ENCODE results near the gene MUC5B. TPM values are rescaled to one million over a fixed set of nuclear protein-coding genes. Genes with fewer than 3 reads are reported as not detected.

The MUC5B gene
- total and polyA plus RNA-seq, 4 donors = 0.17 to 0.95 (median 0.50) TPM; not detected in 1

DNA sequence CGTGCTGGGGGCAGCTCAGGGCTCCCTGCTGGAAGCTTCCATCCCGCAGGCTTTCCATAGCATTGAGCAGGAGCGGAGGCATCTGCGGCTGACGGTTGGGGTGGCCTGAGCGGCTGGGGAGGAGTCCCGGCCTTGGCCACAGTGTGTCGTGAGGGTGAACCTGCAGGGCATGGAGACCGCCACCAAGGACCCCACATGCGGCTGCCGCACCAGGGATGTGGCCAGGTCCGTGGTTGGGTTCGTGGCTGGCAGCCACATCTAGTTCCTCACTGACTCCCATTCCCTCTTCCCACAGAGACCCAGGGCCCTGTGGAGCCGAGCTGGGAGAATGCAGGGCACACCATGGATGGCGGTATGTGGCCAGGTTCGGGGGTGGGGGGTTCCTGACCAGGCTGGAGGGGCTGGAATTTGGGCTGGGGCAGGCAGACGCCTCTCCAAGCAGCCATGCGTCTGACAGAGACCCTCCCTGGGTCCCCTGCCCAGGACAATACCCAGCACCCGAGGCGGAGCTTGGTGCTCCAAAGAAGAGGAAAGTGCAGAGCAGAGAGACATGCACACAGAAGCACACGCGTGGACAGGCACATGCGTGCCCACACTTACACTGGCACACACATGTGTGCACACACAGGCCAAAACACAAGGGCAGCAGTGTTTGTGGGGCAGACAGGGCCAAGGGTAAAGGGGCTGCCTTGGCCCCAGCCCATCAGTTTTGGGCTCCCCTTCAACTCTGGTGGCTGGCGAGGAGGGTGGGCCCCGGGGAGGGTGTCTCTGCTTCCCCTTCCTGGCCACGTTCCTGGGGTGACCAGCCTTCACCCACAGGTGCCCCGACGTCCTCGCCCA is 2.7 kb downstream of the MUC5B start (continued):
- no peak for TF ChIP-seq RXRA (IDR thresholded peaks at IDR 0.05)
- TF ChIP-seq HNF4A (conservative IDR thresholded peaks at IDR 0.05) = no peak
- TF ChIP-seq JUND (IDR thresholded peaks at IDR 0.05) = no peak

DNA sequence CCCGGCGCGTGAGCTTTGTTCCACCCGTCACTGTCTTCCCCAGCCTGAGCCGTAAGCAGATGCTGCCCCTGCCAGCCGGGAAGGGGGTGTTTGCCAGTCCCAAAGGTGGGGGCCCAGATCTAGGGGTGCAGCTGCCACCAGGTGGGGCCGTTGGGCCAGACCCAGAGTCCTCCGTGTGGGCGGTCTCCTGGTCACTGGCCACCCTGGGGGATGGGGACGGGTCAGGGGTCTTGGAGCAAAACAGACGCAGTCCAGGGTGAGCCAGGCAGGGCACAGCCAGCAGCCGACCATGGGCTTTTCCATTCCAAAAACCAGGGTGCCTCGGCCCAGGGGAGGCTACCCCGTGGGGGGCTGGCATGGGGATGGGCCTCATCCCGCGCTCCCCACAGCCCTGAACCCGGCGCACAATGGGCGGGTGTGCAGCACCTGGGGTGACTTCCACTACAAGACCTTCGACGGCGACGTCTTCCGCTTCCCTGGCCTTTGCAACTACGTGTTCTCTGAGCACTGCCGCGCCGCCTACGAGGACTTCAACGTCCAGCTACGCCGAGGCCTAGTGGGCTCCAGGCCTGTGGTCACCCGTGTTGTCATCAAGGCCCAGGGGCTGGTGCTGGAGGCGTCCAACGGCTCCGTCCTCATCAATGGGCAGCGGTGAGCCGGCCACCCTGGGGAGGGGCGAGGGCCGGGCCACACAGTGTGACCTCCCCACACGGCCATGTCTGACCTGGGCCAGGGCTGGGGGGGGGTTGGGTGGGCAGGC is 3.5 kb downstream of the MUC5B start:
- Histone ChIP-seq H3K36me3 (ENCODE audit: control insufficient read depth in 4 of 4, insufficient read depth in 3 of 4, low read depth in 1 of 4, low read length in 3 of 4) (no peaks in the 10 kb centered on the region), H3K27ac (ENCODE audit: low read depth in 1 of 2, low read length in 2 of 2) (no peak overlapping the region), H3K9ac (ENCODE audit: low read depth in 1 of 2, low read length in 2 of 2) (no peak overlapping the region), H3K9me3 (ENCODE audit: control insufficient read depth in 4 of 4, low read length in 3 of 4) (no peaks in the 10 kb centered on the region), H3K4me3 (ENCODE audit: low read depth in 1 of 3, low read length in 3 of 3) (no peak overlapping the region), H3K4me1 (ENCODE audit: control insufficient read depth in 4 of 4, insufficient read depth in 4 of 4, low read length in 3 of 4) (no peaks in the 10 kb centered on the region), H3K27me3 (ENCODE audit: control insufficient read depth in 4 of 4, insufficient read depth in 4 of 4, low read length in 3 of 4) (no peaks in the 10 kb centered on the region)
- DNase-seq (ENCODE audit: low spot score) = no peak
- no peak for TF ChIP-seq RXRA (IDR thresholded peaks at IDR 0.05)
- TF ChIP-seq HNF4G (IDR thresholded peaks at IDR 0.05) = no peak
- TF ChIP-seq FOXA2 (IDR thresholded peaks at IDR 0.05) = no peak
- TF ChIP-seq, protein P1, sequence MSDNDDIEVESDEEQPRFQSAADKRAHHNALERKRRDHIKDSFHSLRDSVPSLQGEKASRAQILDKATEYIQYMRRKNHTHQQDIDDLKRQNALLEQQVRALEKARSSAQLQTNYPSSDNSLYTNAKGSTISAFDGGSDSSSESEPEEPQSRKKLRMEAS (IDR thresholded peaks at IDR 0.05) = no peak
- no peak for TF ChIP-seq RAD21 (IDR thresholded peaks at IDR 0.05)
- no peak for TF ChIP-seq NR2F2 (IDR thresholded peaks at IDR 0.05)
- 75% methylated on average over 41 of the region's 41 CpGs for WGBS

DNA sequence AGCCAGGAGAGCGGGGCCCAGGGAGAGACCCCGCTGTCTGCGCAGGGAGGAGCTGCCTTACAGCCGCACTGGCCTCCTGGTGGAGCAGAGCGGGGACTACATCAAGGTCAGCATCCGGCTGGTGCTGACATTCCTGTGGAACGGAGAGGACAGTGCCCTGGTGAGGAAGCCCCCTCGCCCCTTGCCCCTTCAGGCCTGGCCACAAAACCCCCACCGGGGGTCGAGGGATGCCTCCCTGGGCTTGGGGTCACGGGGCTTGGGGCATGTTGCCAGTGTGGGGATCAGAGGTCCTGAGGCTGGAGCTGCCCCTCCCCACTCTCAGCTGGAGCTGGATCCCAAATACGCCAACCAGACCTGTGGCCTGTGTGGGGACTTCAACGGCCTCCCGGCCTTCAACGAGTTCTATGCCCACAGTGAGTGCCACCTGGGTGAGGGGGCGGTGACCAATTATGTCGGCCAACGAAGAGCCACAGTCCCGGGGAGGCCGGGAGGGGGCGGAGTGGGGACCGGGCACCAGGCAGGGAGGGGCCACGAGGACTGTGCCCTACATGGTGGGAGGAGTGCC is 4.2 kb downstream of the MUC5B start:
- Histone ChIP-seq H3K27ac (ENCODE audit: low read depth in 1 of 2, low read length in 2 of 2) (no peak overlapping the region), H3K4me1 (ENCODE audit: control insufficient read depth in 4 of 4, insufficient read depth in 4 of 4, low read length in 3 of 4) (no peaks in the 10 kb centered on the region), H3K9me3 (ENCODE audit: control insufficient read depth in 4 of 4, low read length in 3 of 4) (no peaks in the 10 kb centered on the region), H3K4me3 (ENCODE audit: low read depth in 1 of 3, low read length in 3 of 3) (no peak overlapping the region), H3K27me3 (ENCODE audit: control insufficient read depth in 4 of 4, insufficient read depth in 4 of 4, low read length in 3 of 4) (no peaks in the 10 kb centered on the region), H3K9ac (ENCODE audit: low read depth in 1 of 2, low read length in 2 of 2) (no peak overlapping the region), H3K36me3 (ENCODE audit: control insufficient read depth in 4 of 4, insufficient read depth in 3 of 4, low read depth in 1 of 4, low read length in 3 of 4) (no peaks in the 10 kb centered on the region)
- 58% methylated on average over 23 of the region's 23 CpGs for WGBS
- TF ChIP-seq HNF4A (conservative IDR thresholded peaks at IDR 0.05) (no peak), SP1 (IDR thresholded peaks at IDR 0.05) (no peak), HNF4G (IDR thresholded peaks at IDR 0.05) (no peak), RAD21 (IDR thresholded peaks at IDR 0.05) (no peak), JUND (IDR thresholded peaks at IDR 0.05) (no peak), YY1 (IDR thresholded peaks at IDR 0.05) (no peak), NR2F2 (IDR thresholded peaks at IDR 0.05) (no peak), FOXA2 (IDR thresholded peaks at IDR 0.05) (no peak), RXRA (IDR thresholded peaks at IDR 0.05) (no peak), EGR1 (IDR thresholded peaks at IDR 0.05; ENCODE audit: low read depth in 2 of 2) (no peak), TAF1 (conservative IDR thresholded peaks at IDR 0.05) (no peak), FOXA1 (IDR thresholded peaks at IDR 0.05) (no peak), GABPA (IDR thresholded peaks at IDR 0.05 in 1 of 2, conservative IDR thresholded peaks at IDR 0.05 in 1 of 2) (no peak)
- TF ChIP-seq, protein P2, sequence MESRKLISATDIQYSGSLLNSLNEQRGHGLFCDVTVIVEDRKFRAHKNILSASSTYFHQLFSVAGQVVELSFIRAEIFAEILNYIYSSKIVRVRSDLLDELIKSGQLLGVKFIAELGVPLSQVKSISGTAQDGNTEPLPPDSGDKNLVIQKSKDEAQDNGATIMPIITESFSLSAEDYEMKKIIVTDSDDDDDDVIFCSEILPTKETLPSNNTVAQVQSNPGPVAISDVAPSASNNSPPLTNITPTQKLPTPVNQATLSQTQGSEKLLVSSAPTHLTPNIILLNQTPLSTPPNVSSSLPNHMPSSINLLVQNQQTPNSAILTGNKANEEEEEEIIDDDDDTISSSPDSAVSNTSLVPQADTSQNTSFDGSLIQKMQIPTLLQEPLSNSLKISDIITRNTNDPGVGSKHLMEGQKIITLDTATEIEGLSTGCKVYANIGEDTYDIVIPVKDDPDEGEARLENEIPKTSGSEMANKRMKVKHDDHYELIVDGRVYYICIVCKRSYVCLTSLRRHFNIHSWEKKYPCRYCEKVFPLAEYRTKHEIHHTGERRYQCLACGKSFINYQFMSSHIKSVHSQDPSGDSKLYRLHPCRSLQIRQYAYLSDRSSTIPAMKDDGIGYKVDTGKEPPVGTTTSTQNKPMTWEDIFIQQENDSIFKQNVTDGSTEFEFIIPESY (IDR thresholded peaks at IDR 0.05) = no peak
- TF ChIP-seq, protein P3, sequence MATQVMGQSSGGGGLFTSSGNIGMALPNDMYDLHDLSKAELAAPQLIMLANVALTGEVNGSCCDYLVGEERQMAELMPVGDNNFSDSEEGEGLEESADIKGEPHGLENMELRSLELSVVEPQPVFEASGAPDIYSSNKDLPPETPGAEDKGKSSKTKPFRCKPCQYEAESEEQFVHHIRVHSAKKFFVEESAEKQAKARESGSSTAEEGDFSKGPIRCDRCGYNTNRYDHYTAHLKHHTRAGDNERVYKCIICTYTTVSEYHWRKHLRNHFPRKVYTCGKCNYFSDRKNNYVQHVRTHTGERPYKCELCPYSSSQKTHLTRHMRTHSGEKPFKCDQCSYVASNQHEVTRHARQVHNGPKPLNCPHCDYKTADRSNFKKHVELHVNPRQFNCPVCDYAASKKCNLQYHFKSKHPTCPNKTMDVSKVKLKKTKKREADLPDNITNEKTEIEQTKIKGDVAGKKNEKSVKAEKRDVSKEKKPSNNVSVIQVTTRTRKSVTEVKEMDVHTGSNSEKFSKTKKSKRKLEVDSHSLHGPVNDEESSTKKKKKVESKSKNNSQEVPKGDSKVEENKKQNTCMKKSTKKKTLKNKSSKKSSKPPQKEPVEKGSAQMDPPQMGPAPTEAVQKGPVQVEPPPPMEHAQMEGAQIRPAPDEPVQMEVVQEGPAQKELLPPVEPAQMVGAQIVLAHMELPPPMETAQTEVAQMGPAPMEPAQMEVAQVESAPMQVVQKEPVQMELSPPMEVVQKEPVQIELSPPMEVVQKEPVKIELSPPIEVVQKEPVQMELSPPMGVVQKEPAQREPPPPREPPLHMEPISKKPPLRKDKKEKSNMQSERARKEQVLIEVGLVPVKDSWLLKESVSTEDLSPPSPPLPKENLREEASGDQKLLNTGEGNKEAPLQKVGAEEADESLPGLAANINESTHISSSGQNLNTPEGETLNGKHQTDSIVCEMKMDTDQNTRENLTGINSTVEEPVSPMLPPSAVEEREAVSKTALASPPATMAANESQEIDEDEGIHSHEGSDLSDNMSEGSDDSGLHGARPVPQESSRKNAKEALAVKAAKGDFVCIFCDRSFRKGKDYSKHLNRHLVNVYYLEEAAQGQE (IDR thresholded peaks at IDR 0.05) = no peak
- TF ChIP-seq, protein P4, sequence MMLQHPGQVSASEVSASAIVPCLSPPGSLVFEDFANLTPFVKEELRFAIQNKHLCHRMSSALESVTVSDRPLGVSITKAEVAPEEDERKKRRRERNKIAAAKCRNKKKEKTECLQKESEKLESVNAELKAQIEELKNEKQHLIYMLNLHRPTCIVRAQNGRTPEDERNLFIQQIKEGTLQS (IDR thresholded peaks at IDR 0.05) = no peak
- TF ChIP-seq, protein P5, sequence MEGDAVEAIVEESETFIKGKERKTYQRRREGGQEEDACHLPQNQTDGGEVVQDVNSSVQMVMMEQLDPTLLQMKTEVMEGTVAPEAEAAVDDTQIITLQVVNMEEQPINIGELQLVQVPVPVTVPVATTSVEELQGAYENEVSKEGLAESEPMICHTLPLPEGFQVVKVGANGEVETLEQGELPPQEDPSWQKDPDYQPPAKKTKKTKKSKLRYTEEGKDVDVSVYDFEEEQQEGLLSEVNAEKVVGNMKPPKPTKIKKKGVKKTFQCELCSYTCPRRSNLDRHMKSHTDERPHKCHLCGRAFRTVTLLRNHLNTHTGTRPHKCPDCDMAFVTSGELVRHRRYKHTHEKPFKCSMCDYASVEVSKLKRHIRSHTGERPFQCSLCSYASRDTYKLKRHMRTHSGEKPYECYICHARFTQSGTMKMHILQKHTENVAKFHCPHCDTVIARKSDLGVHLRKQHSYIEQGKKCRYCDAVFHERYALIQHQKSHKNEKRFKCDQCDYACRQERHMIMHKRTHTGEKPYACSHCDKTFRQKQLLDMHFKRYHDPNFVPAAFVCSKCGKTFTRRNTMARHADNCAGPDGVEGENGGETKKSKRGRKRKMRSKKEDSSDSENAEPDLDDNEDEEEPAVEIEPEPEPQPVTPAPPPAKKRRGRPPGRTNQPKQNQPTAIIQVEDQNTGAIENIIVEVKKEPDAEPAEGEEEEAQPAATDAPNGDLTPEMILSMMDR (IDR thresholded peaks at IDR 0.05; ENCODE audit: low read depth, low read length, missing input control) = no peak
- TF ChIP-seq, protein P1 (IDR thresholded peaks at IDR 0.05) = no peak
- no peak for DNase-seq (ENCODE audit: low spot score)

Data from liver (tissue), 9 donors.